GM18526 (cell line): ENCODE data around the gene RGS2.

ENCODE experiments used
- POLR2A ChIP-seq: IDR thresholded peaks from 3 replicates; pipeline ENCODE4 v1.6.1; 2011; ENCODE audit not compliant: insufficient read length; ENCODE audit errors: extremely low read depth

The RGS2 gene

DNA sequence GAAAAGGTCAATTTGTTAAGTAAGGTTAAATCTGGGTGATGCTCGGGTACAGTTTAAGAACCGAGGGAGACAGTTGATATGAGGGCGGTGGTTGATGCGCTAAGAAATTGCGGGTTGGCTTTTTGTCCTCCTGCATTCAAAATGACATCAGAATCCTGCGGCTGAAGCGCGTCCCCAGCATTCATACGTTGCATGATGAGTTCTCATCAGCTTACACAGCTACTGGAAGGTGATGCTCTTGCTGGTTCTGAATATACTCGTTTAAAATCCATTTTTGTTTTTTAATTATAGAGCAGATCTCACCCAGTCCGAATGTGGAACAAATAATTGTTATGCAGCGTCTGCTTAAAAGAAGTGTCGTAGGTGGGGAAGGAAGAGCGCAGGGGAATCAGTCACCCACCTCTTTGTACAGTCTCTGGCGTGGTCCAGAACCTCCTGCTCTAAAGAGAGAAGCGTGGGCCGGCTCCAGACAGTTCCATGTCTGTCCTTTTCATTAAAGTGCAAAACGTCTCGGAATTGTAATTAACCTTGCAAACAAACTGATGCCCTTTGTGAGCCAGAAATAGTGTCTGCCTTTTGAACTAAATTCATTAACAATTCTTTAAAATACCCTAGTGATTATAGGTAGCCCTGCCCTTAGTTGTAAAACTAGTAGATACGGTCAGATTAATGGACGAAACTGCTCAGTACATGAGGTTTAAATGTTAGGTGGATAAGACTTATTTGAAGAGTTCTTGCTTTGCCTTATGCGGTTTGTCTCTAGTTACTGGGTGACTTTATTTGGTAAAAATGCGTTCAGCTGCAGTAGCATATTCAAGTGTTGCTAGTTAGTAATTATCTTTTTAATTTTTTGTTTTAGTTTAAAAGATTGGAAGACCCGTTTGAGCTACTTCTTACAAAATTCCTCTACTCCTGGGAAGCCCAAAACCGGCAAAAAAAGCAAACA, 741 bp downstream of the RGS2 start:
- TF ChIP-seq POLR2A, result no peak

DNA sequence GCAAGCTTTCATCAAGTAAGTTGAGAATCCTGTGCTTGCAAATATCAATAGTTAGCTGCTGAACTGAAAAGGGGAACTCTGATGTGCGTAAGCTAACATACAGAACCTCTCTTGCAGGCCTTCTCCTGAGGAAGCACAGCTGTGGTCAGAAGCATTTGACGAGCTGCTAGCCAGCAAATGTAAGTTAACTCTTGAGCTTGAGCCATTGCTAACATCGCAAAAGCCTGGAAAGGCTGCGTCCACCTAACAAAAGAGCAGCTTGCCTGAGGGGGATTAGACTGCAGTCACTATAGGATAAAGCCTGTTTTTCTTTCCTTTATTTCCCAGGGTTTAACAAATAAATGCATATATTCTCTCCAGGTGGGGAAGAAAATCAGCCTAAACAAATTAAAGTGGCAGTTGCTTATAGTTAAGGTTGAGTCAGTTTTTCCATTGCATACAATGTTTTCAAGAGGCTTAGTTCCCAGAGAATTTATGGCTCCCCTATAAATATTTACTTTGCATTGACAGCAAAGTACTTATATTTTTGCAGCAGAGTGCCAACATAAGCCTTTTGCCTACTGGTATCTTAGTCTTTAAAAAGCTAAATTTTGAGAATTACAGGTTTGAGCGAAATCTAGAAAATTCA, 1.5 kb downstream of the RGS2 start:
- TF ChIP-seq POLR2A, result no peak

DNA sequence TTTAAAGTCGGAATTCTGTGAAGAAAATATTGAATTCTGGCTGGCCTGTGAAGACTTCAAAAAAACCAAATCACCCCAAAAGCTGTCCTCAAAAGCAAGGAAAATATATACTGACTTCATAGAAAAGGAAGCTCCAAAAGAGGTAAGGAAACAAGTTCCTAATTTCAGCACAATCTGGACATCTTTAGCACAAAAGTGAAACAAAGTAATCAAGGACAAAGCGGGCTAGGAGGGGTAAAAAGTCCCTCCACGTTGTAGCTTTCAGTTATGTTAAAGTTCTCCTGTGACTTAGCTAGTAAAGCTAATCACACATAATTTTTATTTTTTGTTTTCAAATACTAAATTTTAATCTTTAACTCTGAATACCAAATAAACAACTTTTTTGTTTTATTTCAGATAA, 2.2 kb downstream of the RGS2 start:
- no peak for TF ChIP-seq POLR2A

DNA sequence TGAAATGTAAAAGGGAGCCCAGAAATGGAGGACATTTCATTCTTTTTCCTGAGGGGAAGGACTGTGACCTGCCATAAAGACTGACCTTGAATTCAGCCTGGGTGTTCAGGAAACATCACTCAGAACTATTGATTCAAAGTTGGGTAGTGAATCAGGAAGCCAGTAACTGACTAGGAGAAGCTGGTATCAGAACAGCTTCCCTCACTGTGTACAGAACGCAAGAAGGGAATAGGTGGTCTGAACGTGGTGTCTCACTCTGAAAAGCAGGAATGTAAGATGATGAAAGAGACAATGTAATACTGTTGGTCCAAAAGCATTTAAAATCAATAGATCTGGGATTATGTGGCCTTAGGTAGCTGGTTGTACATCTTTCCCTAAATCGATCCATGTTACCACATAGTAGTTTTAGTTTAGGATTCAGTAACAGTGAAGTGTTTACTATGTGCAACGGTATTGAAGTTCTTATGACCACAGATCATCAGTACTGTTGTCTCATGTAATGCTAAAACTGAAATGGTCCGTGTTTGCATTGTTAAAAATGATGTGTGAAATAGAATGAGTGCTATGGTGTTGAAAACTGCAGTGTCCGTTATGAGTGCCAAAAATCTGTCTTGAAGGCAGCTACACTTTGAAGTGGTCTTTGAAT, 2.9 kb downstream of the RGS2 start:
- TF ChIP-seq POLR2A, result no peak

DNA sequence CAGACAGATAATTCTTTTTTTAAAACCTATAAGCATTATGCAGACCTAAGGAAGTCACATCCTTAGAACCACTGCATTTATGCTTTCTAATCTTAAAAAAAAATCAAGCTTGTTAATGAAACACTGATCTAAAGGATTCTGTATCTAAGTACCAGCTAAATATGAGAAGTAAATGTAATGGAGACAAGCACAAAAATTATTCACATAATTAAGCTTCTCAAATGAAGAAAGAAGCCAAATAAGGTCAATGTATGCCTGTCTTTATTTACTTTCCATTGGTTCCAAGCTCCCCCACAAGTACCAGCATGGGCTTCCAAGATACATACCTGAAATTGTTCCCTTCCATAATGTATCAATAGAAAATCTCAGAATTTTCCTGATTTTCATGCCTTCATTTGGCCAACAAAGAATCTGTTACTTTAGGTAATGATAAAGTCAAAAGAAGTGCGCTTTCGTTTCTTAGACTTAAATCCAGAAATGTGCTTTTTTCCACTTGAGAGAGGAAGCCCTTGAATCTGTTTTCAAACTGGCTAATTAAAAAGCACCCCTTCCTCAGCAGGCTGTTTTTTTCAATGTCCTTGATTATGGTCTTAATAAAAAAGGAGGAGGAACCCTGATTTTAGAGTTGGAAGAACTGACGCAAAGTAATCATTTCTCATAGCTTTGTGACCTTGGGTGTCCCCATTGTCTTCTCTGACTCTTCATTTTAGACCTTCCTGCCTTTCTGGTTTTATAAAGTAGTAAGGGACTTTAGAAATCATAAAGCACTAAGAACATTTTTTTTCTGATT, 3.8 kb downstream of the RGS2 start:
- TF ChIP-seq POLR2A, result no peak

DNA sequence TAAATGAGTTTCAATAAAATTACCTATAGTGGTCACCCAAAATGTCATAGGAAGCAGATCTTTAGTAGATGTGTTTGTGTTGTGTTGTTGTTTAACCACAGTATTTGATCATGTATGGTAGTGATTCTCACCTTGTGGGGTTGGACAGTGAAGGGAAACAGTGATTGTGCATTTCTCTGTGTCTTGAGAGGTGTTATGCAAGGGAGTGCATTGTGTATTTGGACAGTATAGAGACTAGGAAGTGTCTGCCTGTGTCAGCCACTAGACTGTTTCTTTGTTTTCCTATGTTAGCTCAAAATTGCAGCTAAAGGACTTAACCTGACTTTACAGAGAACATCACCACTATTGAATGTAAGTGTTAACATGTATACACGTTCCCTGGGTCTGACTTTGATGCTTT, 6.0 kb downstream of the RGS2 start:
- TF ChIP-seq POLR2A, result no peak

DNA sequence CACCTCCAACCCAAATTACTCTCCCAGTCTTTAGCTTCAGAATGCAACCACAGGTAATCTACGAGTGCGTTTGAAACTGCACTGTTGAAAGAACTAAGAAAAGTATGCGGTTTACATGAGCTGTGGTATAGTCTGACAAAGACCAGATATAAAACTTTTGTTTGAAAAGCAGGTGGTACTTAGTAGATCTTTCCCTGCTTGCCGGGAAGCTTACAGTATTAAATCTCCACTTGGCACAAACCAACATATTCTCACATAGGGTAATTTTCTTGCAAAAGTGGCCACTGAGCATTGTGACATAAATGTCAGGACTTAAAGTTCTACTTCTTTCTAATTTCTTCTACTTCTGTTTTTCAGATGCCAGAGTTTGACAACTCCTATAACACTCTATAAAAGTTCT, 8.4 kb downstream of the RGS2 start:
- TF ChIP-seq POLR2A, result no peak

DNA sequence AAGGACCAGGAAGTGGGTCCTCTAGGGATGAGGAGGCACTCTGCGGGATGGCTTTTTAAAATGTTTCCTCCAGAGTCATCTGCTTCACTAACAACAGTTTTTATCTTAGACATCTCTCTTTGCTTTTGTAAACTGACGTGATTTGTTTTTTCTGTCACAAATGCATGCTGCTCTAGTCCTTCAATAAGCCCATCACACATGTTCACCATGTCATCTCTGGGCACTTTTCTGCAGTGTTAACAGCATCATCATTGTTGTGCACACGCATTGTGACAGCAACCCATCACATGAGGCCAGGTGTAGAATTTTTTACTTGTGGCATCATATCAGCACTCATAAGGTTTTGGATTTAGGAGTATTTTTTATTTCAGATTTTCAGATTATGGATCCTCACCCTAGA, 12.5 kb downstream of the RGS2 start:
- TF ChIP-seq POLR2A, result no peak

DNA sequence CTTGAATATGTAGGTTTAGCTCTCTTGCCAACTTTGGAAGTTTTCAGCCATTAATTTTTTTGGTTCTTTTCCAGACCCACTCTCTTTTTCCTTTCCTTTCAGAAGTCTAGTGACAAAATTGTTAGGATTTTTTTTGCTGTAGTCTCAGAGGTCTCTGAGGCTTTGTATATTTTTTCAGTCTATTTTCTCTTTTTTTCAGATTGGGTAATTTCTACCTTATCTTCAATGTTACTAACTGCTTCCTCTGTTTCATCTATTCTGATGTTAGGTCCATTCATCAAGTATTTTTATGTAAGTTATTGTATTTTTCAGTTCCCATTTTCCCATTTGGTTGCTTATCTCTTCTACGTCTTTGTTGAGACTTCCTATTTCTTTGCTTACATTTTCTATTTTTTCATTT, 15.7 kb downstream of the RGS2 start:
- TF ChIP-seq POLR2A, result no peak

DNA sequence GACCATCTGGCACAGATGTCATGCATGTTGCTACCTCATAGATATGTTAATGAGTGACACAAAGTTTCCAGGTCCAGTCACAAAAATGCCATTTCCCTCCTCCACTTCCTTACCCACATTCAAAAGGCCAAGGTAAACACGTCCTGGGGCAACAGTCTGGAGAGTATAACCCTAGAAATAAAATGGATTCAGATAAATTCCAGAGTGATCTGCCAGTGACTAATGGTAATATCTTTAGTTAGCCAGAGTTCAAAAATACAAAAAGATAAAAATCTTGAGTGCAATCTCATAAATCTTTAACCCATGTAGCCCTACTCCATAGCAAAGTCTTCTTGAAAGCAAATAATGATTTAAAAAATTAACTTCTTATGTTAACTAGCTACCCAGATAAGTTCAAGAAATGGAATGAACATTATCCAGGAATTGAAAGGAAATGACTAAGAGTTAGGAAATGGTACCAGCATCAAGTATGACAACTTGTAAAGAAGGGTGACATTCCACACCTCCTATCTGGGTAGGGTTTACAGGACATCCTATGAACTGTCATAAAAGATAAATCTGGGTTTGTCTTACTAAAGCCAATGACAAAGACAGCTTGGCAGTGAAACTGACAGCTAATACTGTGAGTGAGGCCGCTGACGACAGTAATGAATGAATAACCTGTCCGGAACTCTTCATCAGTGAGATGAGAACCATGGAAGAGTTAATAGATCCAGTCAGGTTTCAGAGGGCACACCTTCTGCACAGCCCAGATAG, 18.1 kb downstream of the RGS2 start:
- no peak for TF ChIP-seq POLR2A

DNA sequence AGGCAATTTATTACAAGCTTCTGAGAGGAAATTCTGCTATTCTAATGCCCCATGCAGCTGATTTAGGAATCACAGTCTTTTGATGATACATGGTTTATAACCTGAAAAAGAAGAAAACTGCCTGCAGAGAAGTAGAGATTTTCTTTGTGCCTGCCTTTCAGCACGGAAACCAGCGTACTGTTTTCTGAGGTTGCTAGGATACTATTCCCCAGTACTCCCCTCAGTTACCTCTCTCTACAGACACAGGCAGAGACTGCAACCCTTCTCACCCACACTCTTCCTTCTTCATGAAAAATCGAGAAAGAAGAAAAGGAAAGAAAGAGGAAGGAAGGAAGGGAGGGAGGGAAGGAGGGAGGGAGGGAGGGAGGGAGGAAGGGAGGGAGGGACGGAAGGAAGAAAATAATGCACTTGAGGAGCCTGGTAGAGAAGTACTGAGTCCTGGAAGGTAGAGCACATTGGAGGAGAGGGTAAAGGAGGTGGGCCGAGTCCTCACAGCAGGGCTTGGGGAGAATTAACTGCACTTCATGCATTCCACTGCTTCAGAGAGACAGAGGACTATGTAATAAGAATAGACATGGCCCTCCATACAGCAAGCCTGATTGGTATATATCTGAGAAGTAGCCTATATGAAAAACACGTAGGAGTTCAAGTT, 21.9 kb downstream of the RGS2 start:
- TF ChIP-seq POLR2A, result no peak

DNA sequence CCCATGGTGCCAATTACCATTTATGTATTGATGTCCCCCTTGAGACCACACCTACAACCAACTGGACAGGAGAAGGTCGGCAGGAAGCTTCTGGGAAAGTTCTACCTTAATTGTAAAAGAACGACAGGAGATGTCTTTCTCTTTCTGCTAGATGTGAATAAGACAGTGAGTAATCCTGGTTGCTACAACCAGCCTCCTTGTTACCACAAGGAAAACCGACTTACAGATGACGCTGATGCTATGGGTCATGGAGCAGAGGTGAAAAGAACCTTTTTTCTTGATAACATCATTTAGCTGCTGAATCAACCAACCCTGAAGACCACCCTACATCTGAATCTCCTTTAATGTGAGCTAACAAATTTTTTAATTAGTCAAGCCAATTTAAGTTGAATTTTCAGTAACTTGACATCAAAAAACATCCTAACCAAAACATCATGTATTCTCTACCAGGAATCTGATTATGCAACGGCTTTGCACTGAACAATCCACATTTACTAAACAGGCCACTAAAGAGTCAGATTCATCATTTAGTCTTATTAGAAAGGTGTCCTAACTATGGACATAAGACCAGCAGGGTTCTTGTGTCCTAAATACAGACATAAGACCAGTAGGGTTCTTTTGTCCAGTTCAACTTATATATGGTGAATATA, 23.0 kb downstream of the RGS2 start:
- no peak for TF ChIP-seq POLR2A

DNA sequence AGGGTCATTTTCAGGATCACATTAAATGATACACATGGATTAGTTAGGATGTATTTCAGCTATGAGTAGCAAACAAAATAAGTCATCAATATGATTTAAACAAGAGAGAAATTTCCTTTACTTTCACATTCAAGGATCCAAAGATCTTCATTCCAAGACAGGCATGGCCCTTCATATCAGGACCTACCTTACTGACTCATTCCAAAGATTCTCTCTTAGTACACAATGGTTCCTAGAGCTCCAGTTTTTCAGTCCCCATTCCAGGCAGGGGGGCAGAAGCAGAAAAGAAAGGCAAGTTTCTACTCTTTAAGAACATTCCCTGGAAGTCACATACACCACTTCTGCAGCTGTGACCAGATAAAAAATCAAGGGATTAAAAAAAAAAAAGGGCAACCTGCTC, 23.7 kb downstream of the RGS2 start:
- TF ChIP-seq POLR2A, result no peak

DNA sequence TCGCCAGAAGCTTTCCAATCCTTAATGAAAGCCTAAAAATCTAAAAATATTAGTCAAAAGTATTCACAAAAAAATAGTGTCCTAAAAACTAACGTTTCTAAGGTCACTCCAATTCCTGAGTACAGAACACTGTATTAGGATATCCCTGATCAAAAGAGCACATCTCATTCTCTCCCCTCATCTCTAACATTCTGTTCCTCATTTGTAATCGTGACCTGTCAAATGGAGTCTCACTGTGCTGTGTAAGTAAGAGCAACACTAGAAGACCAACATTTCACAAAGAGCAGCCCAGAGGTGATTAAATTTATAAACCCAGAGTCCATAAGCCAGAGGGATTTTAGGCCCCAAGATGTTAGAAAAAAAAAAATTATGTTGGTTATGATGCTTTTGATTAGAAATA, 26.3 kb downstream of the RGS2 start:
- TF ChIP-seq POLR2A, result no peak
